ENCODE measurements around the gene MOB2. TPM values are rescaled to one million over a fixed set of nuclear protein-coding genes. Genes with fewer than 3 reads are reported as not detected.

Gene MOB2
- total and polyA plus RNA-seq, 9 of the 15 experiments (the other 6 are each of a cell fraction or from before 2014, with no cell fraction given), result 0.17 to 36.8 (median 19.2) TPM

DNA sequence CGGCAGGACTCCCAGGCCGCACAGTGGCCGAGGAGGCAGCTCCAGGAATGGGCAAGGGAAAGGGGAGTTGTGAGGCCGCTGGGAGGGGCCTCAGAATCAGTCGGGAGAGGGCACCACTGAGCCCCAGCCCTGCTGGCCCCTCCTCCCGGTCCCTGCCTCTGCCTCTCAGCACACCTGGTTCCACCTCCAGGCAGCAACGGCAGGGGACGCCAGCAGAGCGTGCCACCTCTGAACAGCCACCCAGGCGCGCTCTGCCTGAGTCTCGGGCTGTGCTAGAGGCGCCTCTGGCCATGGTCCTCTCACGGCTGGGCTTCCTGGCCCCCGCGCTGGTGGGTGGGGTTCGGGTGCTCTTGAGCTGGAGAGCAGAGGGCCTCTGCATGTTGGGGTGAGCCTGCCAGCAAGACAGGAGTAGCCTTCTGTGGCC is 33.0 kb downstream of the MOB2 start:
- 2% methylated on average over 13 of the region's 17 CpGs for WGBS (ENCODE audit: insufficient coverage, low coverage, missing lambda C conversion rate)
- peaks cover 25% of the 10 kb centered on the region for H4K20me1 ChIP-seq (replicated peaks; ENCODE audit: control insufficient read depth, insufficient read depth, low read length)
- no peaks in the 10 kb centered on the region for H3K36me3 ChIP-seq (ENCODE audit: control insufficient read depth, insufficient read depth, low read length)
- no peaks in the 10 kb centered on the region for H3K79me2 ChIP-seq (ENCODE audit: control insufficient read depth, insufficient read depth, low read length)
- no peak for FAIRE-seq
- ATAC-seq, result peak; percentile 74
- no peak overlapping the region for H2AFZ ChIP-seq (ENCODE audit: low read depth, low read length)
- no peaks in the 10 kb centered on the region for H3K9me1 ChIP-seq (ENCODE audit: control insufficient read depth, insufficient read depth, low read length)
- H3K27ac ChIP-seq (ENCODE audit: extremely low read depth, low read depth, low read length), result no peak overlapping the region
- no peak overlapping the region; a peak in 1 of 4 replicates for H3K9ac ChIP-seq (ENCODE audit: insufficient read depth in 1 of 2, low read depth in 2 of 2, low read length in 2 of 2)
- H3K4me2 ChIP-seq (ENCODE audit: insufficient read depth, low read length), result no peak overlapping the region
- H3K4me3 ChIP-seq, result no peak overlapping the region
- H3K27me3 ChIP-seq (ENCODE audit: control insufficient read depth in 2 of 2, insufficient read depth in 2 of 2, low read length in 2 of 2), result peaks cover 9 to 58% of the 10 kb centered on the region in 2 experiments; a peak in 3 of 5 replicates
- no TSS peak for BruUV-seq (replicated peaks)
- intact Hi-C loops (cut with micrococcal nuclease) (loop anchor here (5.0 to 10.0 kb wide), 2 partner anchors 64 to 121 kb away; partner anchors contain the start of gene DUSP8), in situ Hi-C loops (cut with MboI) (no loop called here)
- POLR2A ChIA-PET, result interaction anchor here (0.6 kb wide), 1 partner anchor 9 kb away, joined by 3 read pairs; no protein-coding TSS in a partner anchor
- H3K4me1 ChIP-seq (replicated peaks in 1 of 2; ENCODE audit: control insufficient read depth in 2 of 2, insufficient read depth in 2 of 2, low read length in 2 of 2), result peaks cover 0 to 67% of the 10 kb centered on the region in 2 experiments; a peak in 2 of 5 replicates
- no peaks in the 10 kb centered on the region for H3K9me3 ChIP-seq (replicated peaks; ENCODE audit: control insufficient read depth, insufficient read depth, low read depth, low read length)
- peak; percentile 54; the same call in 1 of the 2 replicates for TF ChIP-seq RB1 (IDR thresholded peaks at IDR 0.05; ENCODE audit: low read depth)
- TF ChIP-seq, protein P1, sequence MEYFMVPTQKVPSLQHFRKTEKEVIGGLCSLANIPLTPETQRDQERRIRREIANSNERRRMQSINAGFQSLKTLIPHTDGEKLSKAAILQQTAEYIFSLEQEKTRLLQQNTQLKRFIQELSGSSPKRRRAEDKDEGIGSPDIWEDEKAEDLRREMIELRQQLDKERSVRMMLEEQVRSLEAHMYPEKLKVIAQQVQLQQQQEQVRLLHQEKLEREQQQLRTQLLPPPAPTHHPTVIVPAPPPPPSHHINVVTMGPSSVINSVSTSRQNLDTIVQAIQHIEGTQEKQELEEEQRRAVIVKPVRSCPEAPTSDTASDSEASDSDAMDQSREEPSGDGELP (CRISPR knock-in tag; IDR thresholded peaks at IDR 0.05; ENCODE audit: borderline replicate concordance), result peak; percentile 22; the same call in 1 of the 2 replicates
- TF ChIP-seq SOX6 (IDR thresholded peaks at IDR 0.05), result no peak
- TF ChIP-seq, protein P2, sequence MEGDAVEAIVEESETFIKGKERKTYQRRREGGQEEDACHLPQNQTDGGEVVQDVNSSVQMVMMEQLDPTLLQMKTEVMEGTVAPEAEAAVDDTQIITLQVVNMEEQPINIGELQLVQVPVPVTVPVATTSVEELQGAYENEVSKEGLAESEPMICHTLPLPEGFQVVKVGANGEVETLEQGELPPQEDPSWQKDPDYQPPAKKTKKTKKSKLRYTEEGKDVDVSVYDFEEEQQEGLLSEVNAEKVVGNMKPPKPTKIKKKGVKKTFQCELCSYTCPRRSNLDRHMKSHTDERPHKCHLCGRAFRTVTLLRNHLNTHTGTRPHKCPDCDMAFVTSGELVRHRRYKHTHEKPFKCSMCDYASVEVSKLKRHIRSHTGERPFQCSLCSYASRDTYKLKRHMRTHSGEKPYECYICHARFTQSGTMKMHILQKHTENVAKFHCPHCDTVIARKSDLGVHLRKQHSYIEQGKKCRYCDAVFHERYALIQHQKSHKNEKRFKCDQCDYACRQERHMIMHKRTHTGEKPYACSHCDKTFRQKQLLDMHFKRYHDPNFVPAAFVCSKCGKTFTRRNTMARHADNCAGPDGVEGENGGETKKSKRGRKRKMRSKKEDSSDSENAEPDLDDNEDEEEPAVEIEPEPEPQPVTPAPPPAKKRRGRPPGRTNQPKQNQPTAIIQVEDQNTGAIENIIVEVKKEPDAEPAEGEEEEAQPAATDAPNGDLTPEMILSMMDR (IDR thresholded peaks at IDR 0.05 in 2 of 3, conservative IDR thresholded peaks at IDR 0.05 in 1 of 3; ENCODE audit: insufficient read depth in 2 of 3, low read depth in 1 of 3, low read length in 3 of 3), result peak; percentile 54 to 81 (median 60)
- peak; percentile 29; the same call in 1 of the 2 replicates for TF ChIP-seq STAG1 (CRISPR knock-in tag; IDR thresholded peaks at IDR 0.05; ENCODE audit: borderline replicate concordance)
- peak in 1 of 2 experiments; percentile 62; a peak in 2 of 4 replicates for TF ChIP-seq RAD21 (CRISPR knock-in tag; conservative IDR thresholded peaks at IDR 0.05 in 1 of 2, IDR thresholded peaks at IDR 0.05 in 1 of 2)
- TF ChIP-seq, protein P3, sequence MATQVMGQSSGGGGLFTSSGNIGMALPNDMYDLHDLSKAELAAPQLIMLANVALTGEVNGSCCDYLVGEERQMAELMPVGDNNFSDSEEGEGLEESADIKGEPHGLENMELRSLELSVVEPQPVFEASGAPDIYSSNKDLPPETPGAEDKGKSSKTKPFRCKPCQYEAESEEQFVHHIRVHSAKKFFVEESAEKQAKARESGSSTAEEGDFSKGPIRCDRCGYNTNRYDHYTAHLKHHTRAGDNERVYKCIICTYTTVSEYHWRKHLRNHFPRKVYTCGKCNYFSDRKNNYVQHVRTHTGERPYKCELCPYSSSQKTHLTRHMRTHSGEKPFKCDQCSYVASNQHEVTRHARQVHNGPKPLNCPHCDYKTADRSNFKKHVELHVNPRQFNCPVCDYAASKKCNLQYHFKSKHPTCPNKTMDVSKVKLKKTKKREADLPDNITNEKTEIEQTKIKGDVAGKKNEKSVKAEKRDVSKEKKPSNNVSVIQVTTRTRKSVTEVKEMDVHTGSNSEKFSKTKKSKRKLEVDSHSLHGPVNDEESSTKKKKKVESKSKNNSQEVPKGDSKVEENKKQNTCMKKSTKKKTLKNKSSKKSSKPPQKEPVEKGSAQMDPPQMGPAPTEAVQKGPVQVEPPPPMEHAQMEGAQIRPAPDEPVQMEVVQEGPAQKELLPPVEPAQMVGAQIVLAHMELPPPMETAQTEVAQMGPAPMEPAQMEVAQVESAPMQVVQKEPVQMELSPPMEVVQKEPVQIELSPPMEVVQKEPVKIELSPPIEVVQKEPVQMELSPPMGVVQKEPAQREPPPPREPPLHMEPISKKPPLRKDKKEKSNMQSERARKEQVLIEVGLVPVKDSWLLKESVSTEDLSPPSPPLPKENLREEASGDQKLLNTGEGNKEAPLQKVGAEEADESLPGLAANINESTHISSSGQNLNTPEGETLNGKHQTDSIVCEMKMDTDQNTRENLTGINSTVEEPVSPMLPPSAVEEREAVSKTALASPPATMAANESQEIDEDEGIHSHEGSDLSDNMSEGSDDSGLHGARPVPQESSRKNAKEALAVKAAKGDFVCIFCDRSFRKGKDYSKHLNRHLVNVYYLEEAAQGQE (IDR thresholded peaks at IDR 0.05; ENCODE audit: borderline replicate concordance), result peak; percentile 56; the same call in 1 of the 2 replicates
- TF ChIP-seq, protein P3 (CRISPR knock-in tag; IDR thresholded peaks at IDR 0.05; ENCODE audit: low read depth), result no peak
- TF ChIP-seq ZNF583 (CRISPR knock-in tag; IDR thresholded peaks at IDR 0.05), result no peak
- TF ChIP-seq, protein P4, sequence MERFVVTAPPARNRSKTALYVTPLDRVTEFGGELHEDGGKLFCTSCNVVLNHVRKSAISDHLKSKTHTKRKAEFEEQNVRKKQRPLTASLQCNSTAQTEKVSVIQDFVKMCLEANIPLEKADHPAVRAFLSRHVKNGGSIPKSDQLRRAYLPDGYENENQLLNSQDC (CRISPR knock-in tag; IDR thresholded peaks at IDR 0.05), result no peak
- CTCF ChIA-PET (ENCODE audit: low intra/inter-chr PET ratio), result interaction anchor here (1.1 kb wide), 1 partner anchor 122 kb away, joined by 8 read pairs; no protein-coding TSS in a partner anchor
- peak; percentile 53 to 76 (median 70) for DNase-seq (ENCODE audit: extremely low read depth in 1 of 4, low spot score in 3 of 4)
